GM21786 (cell line): Measurements from ENCODE around the gene SEPTIN5.
"Not testable (repeated sequence)": the region's sequence is repeated elsewhere in the genome, so short reads cannot be mapped to it uniquely, and the experiment has no call there.

Experiments
- ATAC-seq: cut with Tn5 transposase; IDR thresholded peaks from one replicate; pipeline ENCODE4 v1.9.1; 2021; ENCODE audit not compliant: unreplicated experiment

Gene SEPTIN5

DNA sequence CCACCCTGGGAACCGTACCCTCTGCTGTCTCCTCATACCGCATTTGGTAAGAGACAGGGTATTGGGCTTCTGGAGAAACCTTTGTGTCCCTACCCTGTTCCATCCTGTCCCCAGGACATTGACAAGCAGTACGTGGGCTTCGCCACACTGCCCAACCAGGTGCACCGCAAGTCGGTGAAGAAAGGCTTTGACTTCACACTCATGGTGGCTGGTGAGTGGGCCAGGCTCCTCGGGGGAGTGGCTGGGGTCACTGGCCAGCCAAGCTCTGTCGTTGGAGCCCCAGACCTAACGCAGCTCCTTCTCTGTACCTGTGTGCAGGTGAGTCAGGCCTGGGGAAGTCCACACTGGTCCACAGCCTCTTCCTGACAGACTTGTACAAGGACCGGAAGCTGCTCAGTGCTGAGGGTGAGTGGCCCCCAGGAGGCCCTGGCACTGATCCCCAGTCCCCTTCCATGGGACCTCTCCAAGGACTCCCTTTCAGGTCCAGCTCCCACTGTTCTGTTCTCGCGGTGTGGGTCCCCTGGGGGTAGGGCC lies 5.3 kb downstream of the SEPTIN5 start:
- ATAC-seq, result no peak

GRCh38 chr22:19720150-19720827 lies 6.0 kb downstream of the SEPTIN5 start:
- ATAC-seq, result no peak

- no peak for ATAC-seq
Measured at GRCh38 chr22:19720999-19721329, 6.7 kb downstream of the SEPTIN5 start.

DNA sequence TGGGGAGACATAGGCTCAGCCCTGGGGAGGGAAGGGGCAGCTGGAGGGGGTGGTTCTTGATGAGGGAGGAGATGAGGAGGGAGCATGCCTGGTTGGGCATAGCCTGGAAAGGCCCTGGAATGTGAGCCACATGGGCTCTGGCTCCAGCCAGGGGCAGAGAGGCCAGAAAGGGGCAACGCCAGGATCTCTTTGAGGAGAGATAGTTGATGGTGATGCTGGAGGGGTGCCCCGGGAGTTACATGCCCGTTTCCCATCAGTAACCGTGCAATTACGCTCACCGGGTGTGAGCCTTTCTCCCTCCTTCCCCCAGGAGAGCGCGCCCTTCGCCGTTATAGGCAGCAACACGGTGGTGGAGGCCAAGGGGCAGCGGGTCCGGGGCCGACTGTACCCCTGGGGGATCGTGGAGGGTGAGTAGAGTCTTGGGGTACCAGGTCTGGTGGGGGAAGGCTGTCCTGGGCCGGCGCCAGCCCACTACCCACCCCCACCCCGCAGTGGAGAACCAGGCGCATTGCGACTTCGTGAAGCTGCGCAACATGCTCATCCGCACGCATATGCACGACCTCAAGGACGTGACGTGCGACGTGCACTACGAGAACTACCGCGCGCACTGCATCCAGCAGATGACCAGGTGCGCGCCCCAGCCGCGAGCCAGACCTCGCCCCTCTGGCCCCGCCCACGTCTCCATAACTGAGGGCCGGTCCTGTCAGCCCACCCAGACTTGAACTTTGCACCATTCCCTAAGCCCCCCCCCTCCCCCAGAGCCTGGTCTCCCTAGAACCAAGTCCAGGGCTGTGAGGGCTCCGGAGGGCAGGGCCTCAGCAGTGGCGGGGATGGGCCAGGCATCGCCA lies 7.3 kb downstream of the SEPTIN5 start:
- no peak for ATAC-seq

DNA sequence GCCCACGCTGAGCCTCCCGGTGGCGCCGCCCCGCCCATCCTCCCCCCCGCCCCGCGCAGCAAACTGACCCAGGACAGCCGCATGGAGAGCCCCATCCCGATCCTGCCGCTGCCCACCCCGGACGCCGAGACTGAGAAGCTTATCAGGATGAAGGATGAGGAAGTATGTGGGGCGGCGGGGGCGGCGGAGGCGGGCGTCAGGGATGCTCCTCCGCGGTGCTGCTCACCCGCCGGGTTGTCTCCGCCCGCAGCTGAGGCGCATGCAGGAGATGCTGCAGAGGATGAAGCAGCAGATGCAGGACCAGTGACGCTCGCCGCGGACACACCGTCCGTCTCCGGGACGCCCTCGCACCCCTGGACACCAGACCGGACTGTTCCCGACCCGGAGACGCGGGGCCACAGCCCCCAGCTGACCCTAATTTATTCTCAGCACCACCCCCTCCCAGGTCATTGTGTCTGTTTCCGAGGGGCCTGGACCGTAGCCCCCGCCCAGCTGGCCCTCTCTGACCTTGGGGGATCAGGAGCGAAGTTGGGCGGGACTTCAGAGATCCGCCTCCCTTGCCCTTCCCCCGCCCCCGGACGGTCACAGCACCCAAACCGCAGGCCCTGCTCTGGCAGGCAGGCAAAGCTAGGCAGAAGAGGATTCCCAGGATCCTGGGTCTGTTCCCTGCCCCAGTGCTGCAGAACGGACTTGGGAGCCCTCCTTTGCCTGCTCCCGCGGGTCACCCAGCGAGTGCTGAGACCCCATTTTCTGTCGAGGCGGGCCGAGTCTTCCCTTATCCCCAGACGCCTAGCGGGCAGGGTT lies 8.1 kb downstream of the SEPTIN5 start:
- no peak for ATAC-seq

- no peak for ATAC-seq
Measured at GRCh38 chr22:19722982-19723231, 8.6 kb downstream of the SEPTIN5 start.

DNA sequence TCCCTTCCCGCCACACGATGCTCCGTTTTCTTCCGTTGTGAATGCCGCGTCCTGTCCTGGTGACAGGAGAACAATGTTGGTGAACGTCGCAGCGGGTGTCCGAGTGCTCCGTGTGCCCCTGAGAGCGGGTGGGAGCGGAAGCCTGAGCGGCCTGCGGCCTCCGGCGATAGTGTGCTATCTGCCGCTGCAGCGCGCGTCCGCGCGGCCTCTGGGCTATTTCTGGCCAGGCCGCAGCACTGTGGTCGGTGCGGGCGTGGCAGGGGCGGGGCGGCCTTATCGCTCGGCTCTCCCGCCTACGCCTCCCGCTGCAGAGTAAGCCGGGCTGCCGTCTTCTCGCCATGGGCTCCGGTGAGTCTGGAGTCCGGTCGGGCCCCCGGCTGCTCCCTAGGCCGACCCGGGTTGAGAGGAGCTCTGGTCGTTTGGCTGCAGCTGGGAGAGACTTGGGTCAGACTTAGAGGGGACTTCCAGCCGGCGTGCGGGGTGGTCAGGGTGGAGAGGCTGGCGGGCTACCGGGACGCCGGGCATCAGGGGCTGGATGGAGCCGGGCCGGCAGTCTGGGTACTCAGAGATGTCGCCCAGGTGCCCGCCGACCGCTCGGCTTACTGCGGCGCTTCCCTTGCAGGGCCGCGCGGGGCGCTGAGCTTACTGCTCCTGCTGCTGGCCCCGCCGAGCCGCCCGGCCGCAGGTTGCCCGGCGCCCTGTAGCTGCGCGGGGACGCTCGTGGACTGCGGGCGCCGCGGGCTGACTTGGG lies 9.1 kb downstream of the SEPTIN5 start, which contains the start of gene GP1BB:
TSS of gene GP1BB (plus strand) at position 308 of the 751 bp plus-strand sequence. CDS start at position 339, 31 bp downstream.
- no peak for ATAC-seq

DNA sequence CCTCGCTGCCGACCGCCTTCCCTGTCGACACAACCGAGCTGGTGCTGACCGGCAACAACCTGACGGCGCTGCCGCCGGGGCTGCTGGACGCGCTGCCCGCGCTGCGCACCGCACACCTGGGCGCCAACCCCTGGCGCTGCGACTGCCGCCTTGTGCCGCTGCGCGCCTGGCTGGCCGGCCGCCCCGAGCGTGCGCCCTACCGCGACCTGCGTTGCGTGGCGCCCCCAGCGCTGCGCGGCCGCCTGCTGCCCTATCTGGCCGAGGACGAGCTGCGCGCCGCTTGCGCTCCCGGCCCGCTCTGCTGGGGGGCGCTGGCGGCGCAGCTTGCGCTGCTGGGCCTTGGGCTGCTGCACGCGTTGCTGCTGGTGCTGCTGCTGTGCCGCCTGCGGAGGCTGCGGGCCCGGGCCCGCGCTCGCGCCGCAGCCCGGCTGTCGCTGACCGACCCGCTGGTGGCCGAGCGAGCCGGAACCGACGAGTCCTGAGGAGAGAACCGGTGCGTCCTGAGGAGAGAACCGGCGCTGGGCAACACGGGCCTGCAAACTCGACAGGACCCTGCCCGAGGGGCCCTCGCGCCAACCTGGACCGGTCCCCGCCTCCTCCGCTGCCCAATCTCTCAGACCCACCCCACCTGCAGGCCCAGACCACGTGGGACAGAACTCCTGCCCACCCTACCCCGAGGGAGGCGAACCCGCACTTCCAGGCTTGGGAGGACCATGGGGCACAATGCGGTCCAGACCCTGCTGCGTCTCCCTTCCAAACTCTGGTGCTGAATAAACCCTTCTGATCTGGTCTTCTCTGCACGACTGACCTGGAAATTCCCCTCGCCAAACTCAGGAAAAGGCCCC lies 9.9 kb downstream of the SEPTIN5 start:
- ATAC-seq, result no peak

DNA sequence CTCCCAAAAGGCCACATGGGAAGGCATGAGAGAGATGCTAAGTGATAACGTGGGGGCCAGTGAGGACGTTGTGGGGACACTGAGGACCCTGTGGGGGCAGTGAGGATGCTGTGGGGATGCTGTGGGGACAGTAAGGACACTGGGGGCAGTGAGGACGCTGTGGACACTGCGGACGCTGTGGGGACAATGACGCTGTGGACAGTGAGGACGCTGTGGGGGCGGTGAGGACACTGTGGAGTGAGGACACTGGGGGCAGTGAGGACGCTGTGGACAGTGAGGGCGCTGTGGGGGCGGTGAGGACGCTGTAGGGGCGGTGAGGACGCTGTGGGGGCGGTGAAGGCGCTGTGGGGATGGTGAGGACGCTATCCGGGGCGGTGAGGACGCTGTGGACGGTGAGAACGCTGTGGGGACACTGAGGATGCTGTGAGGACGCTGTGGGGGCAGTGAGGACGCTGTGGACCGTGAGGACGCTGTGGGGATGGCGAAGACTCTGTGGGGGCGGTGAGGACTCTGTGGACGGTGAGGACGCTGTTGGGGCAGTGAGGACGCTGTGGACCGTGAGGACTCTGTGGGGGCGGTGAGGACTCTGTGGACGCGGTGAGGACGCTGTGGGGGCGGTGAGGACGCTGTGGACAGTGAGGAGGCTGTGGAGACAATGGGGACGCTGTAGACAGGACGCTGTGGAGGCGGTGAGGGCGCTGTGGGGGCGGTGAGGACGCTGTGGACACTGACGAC lies 10.8 kb downstream of the SEPTIN5 start:
- ATAC-seq, result no peak

DNA sequence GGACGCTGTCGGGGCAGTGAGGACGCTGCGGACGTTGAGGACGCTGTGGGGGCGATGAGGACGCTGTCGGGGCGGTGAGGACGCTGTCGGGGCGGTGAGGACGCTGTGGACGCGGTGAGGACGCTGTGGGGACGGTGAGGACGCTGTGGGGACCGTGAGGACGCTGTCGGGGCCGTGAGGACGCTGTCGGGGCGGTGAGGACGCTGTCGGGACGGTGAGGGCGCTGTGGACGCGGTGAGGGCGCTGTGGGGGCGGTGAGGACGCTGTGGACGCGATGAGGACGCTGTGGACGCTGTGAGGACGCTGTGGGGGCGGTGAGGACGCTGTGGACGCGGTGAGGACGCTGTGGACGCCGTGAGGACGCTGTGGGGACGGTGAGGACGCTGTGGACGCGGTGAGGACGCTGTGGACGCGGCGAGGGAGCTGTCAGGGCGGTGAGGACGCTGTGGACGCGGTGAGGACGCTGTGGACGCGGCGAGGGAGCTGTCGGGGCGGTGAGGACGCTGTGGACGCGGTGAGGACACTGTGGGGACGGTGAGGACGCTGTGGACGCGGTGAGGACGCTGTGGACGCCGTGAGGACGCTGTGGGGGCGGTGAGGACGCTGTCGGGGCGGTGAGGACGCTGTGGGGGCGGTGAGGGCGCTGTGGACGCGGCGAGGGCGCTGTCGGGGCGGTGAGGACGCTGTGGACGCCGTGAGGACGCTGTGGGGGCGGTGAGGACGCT lies 11.9 kb downstream of the SEPTIN5 start:
- not testable (repeated sequence) for ATAC-seq

DNA sequence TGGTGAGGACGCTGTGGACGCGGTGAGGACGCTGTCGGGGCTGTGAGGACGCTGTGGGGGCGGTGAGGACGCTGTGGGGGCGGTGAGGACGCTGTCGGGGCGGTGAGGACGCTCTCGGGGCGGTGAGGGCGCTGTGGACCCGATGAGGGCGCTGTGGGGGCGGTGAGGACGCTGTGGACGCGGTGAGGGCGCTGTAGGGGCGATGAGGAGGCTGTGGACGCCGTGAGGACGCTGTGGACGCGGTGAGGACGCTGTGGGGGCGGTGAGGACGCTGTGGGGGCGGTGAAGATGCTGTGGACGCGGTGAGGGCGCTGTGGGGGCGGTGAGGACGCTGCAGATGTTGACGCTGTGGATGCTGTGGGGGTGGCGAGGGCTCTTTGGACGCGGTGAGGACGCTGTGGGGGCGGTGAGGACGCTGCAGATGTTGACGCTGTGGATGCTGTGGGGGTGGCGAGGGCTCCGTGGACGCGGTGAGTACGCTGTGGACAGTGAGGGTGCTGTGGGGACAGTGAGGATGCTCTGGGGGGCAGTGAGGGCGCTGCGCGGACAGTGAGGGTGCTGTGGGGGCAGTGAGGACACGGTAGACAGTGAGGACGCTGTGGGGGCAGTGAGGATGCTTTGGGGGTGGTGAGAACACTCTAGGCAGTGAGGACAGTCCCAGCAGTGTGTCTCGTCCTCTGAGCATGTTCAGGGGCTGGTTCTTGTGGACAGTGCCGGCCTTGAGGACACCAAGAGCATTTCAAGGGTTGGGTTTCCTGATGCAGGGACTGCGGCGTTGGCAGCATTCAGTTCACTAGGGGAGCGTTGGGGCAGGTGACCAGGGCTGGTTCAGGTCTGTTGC lies 13.2 kb downstream of the SEPTIN5 start:
- ATAC-seq, result no peak

DNA sequence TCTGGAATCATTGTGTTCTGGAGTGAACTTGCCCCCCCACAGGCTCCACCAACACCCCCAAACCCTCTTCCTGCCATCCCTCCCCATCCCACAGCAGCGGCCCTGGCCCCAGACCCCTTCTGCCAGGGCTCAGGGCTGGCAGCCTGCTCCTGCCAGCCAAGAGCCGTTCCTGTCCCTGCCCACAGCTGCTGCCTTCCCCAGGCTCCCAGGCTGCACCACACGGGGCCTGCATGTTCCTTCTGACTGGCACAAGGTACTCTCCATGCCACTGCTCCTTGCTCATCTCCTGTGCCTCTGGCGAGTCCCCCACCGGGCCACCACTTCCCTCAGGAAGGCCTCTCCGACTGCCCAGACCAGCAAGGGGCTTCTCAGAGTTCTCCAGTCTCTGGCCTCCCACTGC lies 14.0 kb downstream of the SEPTIN5 start:
- no peak for ATAC-seq

DNA sequence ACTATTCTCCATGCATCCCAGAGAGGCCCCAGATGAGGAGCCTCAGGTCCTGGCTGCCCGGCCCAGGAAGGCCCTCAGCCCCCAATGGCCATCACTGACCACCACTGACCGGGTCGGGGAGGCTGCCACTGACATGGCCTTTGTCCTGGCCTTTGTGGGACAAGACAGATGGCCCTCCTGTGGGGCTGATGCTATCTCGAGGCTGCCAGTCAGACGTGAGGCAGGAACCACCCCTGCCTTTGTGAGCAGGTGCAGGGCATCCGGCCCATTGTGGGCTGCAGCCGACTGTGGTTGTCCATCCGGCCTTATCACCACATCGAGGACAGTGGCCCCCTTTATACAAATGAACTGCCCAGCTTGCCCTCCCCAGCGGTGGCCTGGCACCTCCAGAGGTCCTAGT lies 14.5 kb downstream of the SEPTIN5 start:
- no peak for ATAC-seq

GRCh38 chr22:19729507-19729906 lies 15.2 kb downstream of the SEPTIN5 start:
- no peak for ATAC-seq

- no peak for ATAC-seq
Measured at GRCh38 chr22:19730198-19730597, 15.9 kb downstream of the SEPTIN5 start.

DNA sequence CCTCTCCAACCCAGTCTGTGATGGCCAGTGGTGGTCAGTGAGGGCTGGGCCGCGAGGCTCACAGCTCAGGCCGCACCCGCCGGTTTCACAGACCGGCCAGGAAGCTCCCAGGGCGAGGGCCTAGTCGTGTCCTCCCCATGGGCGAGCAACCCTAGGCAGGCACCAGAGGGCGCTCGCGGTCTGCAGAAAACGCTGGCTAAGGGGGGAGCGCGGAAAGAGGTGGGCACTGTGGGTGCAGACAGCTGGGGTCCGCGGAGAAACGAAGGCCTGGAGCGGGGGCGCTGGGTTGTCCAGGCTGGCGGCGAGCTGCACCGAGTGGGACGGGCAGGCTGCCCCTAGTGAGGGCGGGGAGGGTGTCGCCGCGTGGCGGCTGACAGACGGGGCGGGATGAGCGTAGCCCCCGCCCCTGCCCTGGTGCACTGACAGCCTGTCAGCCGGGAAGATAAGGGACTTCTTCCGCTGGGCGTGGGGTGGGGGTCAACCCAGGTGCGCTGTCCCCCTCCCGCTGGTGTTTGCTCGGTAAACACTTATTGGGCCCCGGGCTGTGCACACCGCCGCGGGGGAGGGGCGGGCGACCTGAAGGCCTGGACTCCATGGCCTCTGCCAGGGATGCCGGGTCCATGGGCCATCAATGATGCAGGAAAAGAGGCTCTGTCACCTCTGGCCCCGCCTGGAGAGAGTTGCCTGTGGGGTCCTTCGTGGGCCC lies 16.5 kb downstream of the SEPTIN5 start:
- no peak for ATAC-seq
